ENCODE results near the gene CDC14C.

CDC14C gene

DNA sequence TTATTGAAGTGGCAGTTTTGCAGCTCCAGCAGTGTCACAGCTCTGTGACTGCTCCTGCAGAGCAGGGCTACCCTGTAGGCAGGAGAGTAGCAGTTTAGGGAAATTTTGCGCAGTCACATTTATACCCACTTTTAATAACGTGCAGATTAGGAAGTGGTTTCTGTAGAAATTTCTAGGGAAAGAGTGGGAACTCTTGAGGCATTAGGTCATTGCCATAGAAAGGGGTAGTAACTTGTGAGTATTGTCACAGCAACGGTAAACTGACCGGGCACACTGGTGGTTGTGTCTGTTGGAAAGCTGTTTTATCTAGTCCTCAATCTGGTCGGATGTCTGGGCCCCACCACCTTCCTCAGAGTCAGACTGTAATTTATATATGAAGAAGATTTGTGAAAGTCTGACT, 51.9 kb downstream of the CDC14C start:
- no peak for DNase-seq (ENCODE audit: low spot score)

- DNase-seq (ENCODE audit: low spot score) = no peak
Measured at GRCh38 chr7:48976850-48977249, 52.5 kb downstream of the CDC14C start.
